GM23338 (cell line): ENCODE results near the gene CDKL1.

Experiments used
- EZH2 ChIP-seq: fragments of 200-600 bp; sonication (generic); IDR thresholded peaks from one replicate; pipeline ENCODE4 v1.8.0; 2017; ENCODE audit warnings: antibody characterized with exemption, mild to moderate bottlenecking, low read depth; ENCODE audit not compliant: unreplicated experiment
- POLR2AphosphoS5 ChIP-seq: IDR thresholded peaks from 2 replicates; pipeline ENCODE4 v1.6.1; 2016; ENCODE audit warnings: antibody characterized with exemption, low read depth
- TF ChIP-seq, protein P1 (sequence below): IDR thresholded peaks from one replicate; pipeline ENCODE4 v1.6.1; 2018; ENCODE audit warnings: antibody characterized with exemption; ENCODE audit not compliant: unreplicated experiment
- TF ChIP-seq, protein P2 (sequence below), 2 experiments: fragments of 200-600 bp in 1 of 2; sonication (generic) in 1 of 2; conservative IDR thresholded peaks; 2 replicates each; pipeline versions ENCODE4 v1.5.1 to v1.6.1; 2016 to 2017; ENCODE audit warnings: antibody characterized with exemption in 2 of 2, low read depth in 2 of 2, mild to moderate bottlenecking in 2 of 2, moderate library complexity in 1 of 2

DNA sequence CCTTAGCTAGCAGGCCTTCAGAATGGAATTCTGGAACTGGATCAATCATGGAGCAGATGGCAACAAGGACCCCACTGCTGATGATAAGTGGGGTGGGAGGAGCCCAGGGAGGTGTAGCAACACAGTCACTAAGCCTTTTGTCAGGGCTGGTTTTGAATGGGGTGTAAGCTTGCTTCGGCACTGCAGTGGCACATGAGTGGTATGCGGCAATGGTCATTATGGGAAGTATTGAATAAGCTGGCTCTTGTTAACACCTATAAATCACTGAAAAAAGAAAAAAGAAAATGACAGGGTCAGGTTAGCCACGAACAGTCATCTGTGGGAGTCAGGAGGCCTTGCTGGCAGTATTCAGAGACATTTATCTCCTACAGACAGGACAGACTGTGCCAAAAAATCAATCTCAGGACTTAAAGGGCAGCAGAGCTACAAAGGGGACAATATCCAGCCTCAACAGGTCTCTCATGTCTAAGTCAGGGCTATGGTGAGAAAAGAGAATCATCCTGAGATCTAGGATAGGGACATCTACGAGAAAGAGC is 19.1 kb downstream of the CDKL1 start:
- TF ChIP-seq EZH2 (no peak), POLR2AphosphoS5 (no peak)
- TF ChIP-seq, protein P1, sequence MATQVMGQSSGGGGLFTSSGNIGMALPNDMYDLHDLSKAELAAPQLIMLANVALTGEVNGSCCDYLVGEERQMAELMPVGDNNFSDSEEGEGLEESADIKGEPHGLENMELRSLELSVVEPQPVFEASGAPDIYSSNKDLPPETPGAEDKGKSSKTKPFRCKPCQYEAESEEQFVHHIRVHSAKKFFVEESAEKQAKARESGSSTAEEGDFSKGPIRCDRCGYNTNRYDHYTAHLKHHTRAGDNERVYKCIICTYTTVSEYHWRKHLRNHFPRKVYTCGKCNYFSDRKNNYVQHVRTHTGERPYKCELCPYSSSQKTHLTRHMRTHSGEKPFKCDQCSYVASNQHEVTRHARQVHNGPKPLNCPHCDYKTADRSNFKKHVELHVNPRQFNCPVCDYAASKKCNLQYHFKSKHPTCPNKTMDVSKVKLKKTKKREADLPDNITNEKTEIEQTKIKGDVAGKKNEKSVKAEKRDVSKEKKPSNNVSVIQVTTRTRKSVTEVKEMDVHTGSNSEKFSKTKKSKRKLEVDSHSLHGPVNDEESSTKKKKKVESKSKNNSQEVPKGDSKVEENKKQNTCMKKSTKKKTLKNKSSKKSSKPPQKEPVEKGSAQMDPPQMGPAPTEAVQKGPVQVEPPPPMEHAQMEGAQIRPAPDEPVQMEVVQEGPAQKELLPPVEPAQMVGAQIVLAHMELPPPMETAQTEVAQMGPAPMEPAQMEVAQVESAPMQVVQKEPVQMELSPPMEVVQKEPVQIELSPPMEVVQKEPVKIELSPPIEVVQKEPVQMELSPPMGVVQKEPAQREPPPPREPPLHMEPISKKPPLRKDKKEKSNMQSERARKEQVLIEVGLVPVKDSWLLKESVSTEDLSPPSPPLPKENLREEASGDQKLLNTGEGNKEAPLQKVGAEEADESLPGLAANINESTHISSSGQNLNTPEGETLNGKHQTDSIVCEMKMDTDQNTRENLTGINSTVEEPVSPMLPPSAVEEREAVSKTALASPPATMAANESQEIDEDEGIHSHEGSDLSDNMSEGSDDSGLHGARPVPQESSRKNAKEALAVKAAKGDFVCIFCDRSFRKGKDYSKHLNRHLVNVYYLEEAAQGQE, result no peak
- TF ChIP-seq, protein P2, sequence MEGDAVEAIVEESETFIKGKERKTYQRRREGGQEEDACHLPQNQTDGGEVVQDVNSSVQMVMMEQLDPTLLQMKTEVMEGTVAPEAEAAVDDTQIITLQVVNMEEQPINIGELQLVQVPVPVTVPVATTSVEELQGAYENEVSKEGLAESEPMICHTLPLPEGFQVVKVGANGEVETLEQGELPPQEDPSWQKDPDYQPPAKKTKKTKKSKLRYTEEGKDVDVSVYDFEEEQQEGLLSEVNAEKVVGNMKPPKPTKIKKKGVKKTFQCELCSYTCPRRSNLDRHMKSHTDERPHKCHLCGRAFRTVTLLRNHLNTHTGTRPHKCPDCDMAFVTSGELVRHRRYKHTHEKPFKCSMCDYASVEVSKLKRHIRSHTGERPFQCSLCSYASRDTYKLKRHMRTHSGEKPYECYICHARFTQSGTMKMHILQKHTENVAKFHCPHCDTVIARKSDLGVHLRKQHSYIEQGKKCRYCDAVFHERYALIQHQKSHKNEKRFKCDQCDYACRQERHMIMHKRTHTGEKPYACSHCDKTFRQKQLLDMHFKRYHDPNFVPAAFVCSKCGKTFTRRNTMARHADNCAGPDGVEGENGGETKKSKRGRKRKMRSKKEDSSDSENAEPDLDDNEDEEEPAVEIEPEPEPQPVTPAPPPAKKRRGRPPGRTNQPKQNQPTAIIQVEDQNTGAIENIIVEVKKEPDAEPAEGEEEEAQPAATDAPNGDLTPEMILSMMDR (conservative IDR thresholded peaks at IDR 0.05; ENCODE audit: low read depth in 2 of 2), result no peak
